ENCODE measurements around the gene CLSTN2. TPM values are rescaled to one million over a fixed set of nuclear protein-coding genes. Genes with fewer than 3 reads are reported as not detected.

The CLSTN2 gene
- total and polyA plus RNA-seq, 2 experiments from 2014 or later, result 23.0 to 27.0 TPM

GRCh38 chr3:139893267-139893962, 41.6 kb upstream of the CLSTN2 start:
- Histone ChIP-seq H3K4me1 (ENCODE audit: insufficient read depth) (no peaks in the 10 kb centered on the region), H3K36me3 (replicated peaks; ENCODE audit: insufficient read depth, low read depth) (no peaks in the 10 kb centered on the region), H3K27me3 (no peaks in the 10 kb centered on the region), H3K79me2 (no peaks in the 10 kb centered on the region), H3K9me3 (ENCODE audit: low read depth) (no peaks in the 10 kb centered on the region), H3K4me3 (no peak overlapping the region), H2AFZ (no peak overlapping the region), H4K20me1 (ENCODE audit: insufficient read depth, poor library complexity, severe bottlenecking) (no peaks in the 10 kb centered on the region), H3K27ac (no peak overlapping the region), H3K4me2 (no peak overlapping the region), H3K9me2 (replicated peaks; ENCODE audit: insufficient read depth) (no peaks in the 10 kb centered on the region)
- 44% methylated on average over 2 of the region's 2 CpGs for WGBS (ENCODE audit: low lambda C conversion rate, missing lambda C conversion rate)
- no peak for DNase-seq (ENCODE audit: low spot score)
- TF ChIP-seq CTCF (IDR thresholded peaks at IDR 0.05; ENCODE audit: poor library complexity), result no peak
- TF ChIP-seq EZH2phosphoT487 (IDR thresholded peaks at IDR 0.05; ENCODE audit: low read depth, severe bottlenecking, unreplicated experiment), result no peak
- TF ChIP-seq EZH2 (IDR thresholded peaks at IDR 0.05; ENCODE audit: borderline replicate concordance), result no peak

- no peak overlapping the region for H3K4me2 ChIP-seq
- H3K4me3 ChIP-seq, result no peak overlapping the region
- H3K9me2 ChIP-seq (replicated peaks; ENCODE audit: insufficient read depth), result no peaks in the 10 kb centered on the region
- H3K27ac ChIP-seq, result no peak overlapping the region
- no peak for TF ChIP-seq EZH2 (IDR thresholded peaks at IDR 0.05; ENCODE audit: borderline replicate concordance)
- no peak for TF ChIP-seq CTCF (IDR thresholded peaks at IDR 0.05; ENCODE audit: poor library complexity)
- no peak for TF ChIP-seq EZH2phosphoT487 (IDR thresholded peaks at IDR 0.05; ENCODE audit: low read depth, severe bottlenecking, unreplicated experiment)
- 67% methylated on average over 5 of the region's 5 CpGs for WGBS (ENCODE audit: low lambda C conversion rate, missing lambda C conversion rate)
- H2AFZ ChIP-seq, result no peak overlapping the region
- no peaks in the 10 kb centered on the region for H3K9me3 ChIP-seq (ENCODE audit: low read depth)
- H3K4me1 ChIP-seq (ENCODE audit: insufficient read depth), result no peaks in the 10 kb centered on the region
- no peaks in the 10 kb centered on the region for H4K20me1 ChIP-seq (ENCODE audit: insufficient read depth, poor library complexity, severe bottlenecking)
- H3K27me3 ChIP-seq, result no peaks in the 10 kb centered on the region
- H3K36me3 ChIP-seq (replicated peaks; ENCODE audit: insufficient read depth, low read depth), result no peaks in the 10 kb centered on the region
- no peaks in the 10 kb centered on the region for H3K79me2 ChIP-seq
- no peak for DNase-seq (ENCODE audit: low spot score)
These were observed 40.9 kb upstream of the CLSTN2 start for GRCh38 chr3:139893963-139894642.

GRCh38 chr3:139894643-139894989, 40.4 kb upstream of the CLSTN2 start:
- Histone ChIP-seq H3K36me3 (replicated peaks; ENCODE audit: insufficient read depth, low read depth) (no peaks in the 10 kb centered on the region), H3K4me1 (ENCODE audit: insufficient read depth) (no peaks in the 10 kb centered on the region), H2AFZ (no peak overlapping the region), H3K9me3 (ENCODE audit: low read depth) (no peaks in the 10 kb centered on the region), H3K27me3 (no peaks in the 10 kb centered on the region), H3K9me2 (replicated peaks; ENCODE audit: insufficient read depth) (no peaks in the 10 kb centered on the region), H3K79me2 (no peaks in the 10 kb centered on the region), H3K4me3 (no peak overlapping the region), H3K27ac (no peak overlapping the region), H3K4me2 (no peak overlapping the region), H4K20me1 (ENCODE audit: insufficient read depth, poor library complexity, severe bottlenecking) (no peaks in the 10 kb centered on the region)
- 96% methylated on average over 1 of the region's 1 CpG for WGBS (ENCODE audit: low lambda C conversion rate, missing lambda C conversion rate)
- no peak for DNase-seq (ENCODE audit: low spot score)
- TF ChIP-seq CTCF (IDR thresholded peaks at IDR 0.05; ENCODE audit: poor library complexity) (no peak), EZH2 (IDR thresholded peaks at IDR 0.05; ENCODE audit: borderline replicate concordance) (no peak), EZH2phosphoT487 (IDR thresholded peaks at IDR 0.05; ENCODE audit: low read depth, severe bottlenecking, unreplicated experiment) (no peak)

All from hepatocyte (in vitro differentiated cells).